OCI-LY7 (cell line): ENCODE data around the gene RAP1GDS1. TPM values are rescaled to one million over a fixed set of nuclear protein-coding genes. Genes with fewer than 3 reads are reported as not detected.

Experiments used
- BruUV-seq: library from RNA; stranded (reverse); fragments of 400-500 nt; replicated peaks from 2 replicates; lab custom pipeline; 2021; lab: Mats Ljungman, UMichigan
- CTCF ChIA-PET: fragments of 300-600 bp; sonication (Branson Sonifier 250); formaldehyde crosslinking; loops from one replicate; lab custom pipeline; 2022; ENCODE audit warnings: antibody characterized with exemption; ENCODE audit not compliant: unreplicated experiment; lab: Charles Lee
- POLR2A ChIA-PET: fragments of 300-600 bp; sonication (Branson Sonifier 250); formaldehyde crosslinking; loops from one replicate; lab custom pipeline; 2022; ENCODE audit warnings: antibody characterized with exemption; lab: Charles Lee
- DNase-seq: peaks from one replicate; pipeline ENCODE4 v3.0.0-alpha.2; 2015; ENCODE audit warnings: low spot score
- H2AFZ ChIP-seq: fragments of 200-600 bp; sonication (generic), shearing (Covaris generic); 2 replicates; pipeline ENCODE4 v1.6.1; 2014; ENCODE audit warnings: mild to moderate bottlenecking, antibody characterized with exemption, low read length, moderate library complexity
- H3K27ac ChIP-seq: fragments of 200-600 bp; sonication (generic); 2 replicates; pipeline ENCODE4 v1.5.1; 2014; ENCODE audit warnings: mixed run types, low read depth, mild to moderate bottlenecking, moderate library complexity, low read length, inconsistent platforms; ENCODE audit not compliant: poor library complexity, severe bottlenecking
- H3K36me3 ChIP-seq: fragments of 200-600 bp; sonication (generic); 2 replicates; pipeline ENCODE4 v1.6.1; 2014; ENCODE audit warnings: mild to moderate bottlenecking, antibody characterized with exemption, low read length, moderate library complexity, mixed read lengths; ENCODE audit not compliant: insufficient read depth
- H3K4me1 ChIP-seq: fragments of 200-600 bp; sonication (generic); 2 replicates; pipeline ENCODE4 v1.5.1; 2014; ENCODE audit warnings: mild to moderate bottlenecking, low read length; ENCODE audit not compliant: insufficient read depth, poor library complexity, severe bottlenecking
- H3K4me2 ChIP-seq: fragments of 200-600 bp; sonication (generic); 2 replicates; pipeline ENCODE4 v1.6.1; 2014; ENCODE audit warnings: mild to moderate bottlenecking, low read length
- H3K4me3 ChIP-seq: fragments of 200-600 bp; sonication (generic); 2 replicates; pipeline ENCODE4 v1.5.1; 2014; ENCODE audit warnings: mild to moderate bottlenecking, low read depth, low read length; ENCODE audit not compliant: poor library complexity, severe bottlenecking
- H3K79me2 ChIP-seq: fragments of 200-600 bp; sonication (generic); 2 replicates; pipeline ENCODE4 v1.6.1; 2016; ENCODE audit warnings: low read depth, mild to moderate bottlenecking, low read length, moderate library complexity, mixed read lengths; ENCODE audit not compliant: insufficient read depth
- H3K9me2 ChIP-seq: fragments of 200-600 bp; sonication (generic); 2 replicates; pipeline ENCODE4 v1.6.1; 2016; ENCODE audit warnings: mild to moderate bottlenecking, low read length, mixed read lengths; ENCODE audit not compliant: insufficient read depth
- H3K9me3 ChIP-seq: fragments of 200-600 bp; sonication (generic); 2 replicates; pipeline ENCODE4 v1.6.1; 2014; ENCODE audit warnings: mild to moderate bottlenecking, mixed run types, low read length, mixed read lengths
- H4K20me1 ChIP-seq: fragments of 200-600 bp; sonication (generic); 2 replicates; pipeline ENCODE4 v1.6.1; 2014; ENCODE audit warnings: mild to moderate bottlenecking, antibody characterized with exemption, low read length, moderate library complexity, mixed read lengths; ENCODE audit not compliant: insufficient read depth
- EZH2phosphoT487 ChIP-seq: fragments of 200-600 bp; sonication (generic); IDR thresholded peaks from 2 replicates; pipeline ENCODE4 v1.6.1; 2018; ENCODE audit warnings: low read depth, borderline replicate concordance, mild to moderate bottlenecking, mixed run types, antibody characterized with exemption, low read length, moderate library complexity, mixed read lengths
- intact Hi-C: fragments of 100-400 bp; cut with micrococcal nuclease; formaldehyde crosslinking; loops from one replicate; pipeline ENCODE4 v1.10.0; 2022; ENCODE audit not compliant: unreplicated experiment
- total RNA-seq, 2 experiments: library from RNA; depleted of rRNA in 1 of 2; stranded (reverse); fragments of >200 nt in 1 of 2; shearing (Covaris generic) in 1 of 2; gene quantifications; 2 replicates each; pipeline ENCODE4 v1.2.3, GENCODE V29; 2014 to 2022
- TF ChIP-seq, protein P1 (sequence below): fragments of 200-600 bp; sonication (generic); conservative IDR thresholded peaks from 2 replicates; pipeline ENCODE4 v1.5.1; 2014; ENCODE audit warnings: mild to moderate bottlenecking, antibody characterized with exemption, low read length, moderate library complexity, mixed read lengths

Gene RAP1GDS1
- total RNA-seq, 2 experiments from 2014 or later = 53.5 to 57.8 TPM

DNA sequence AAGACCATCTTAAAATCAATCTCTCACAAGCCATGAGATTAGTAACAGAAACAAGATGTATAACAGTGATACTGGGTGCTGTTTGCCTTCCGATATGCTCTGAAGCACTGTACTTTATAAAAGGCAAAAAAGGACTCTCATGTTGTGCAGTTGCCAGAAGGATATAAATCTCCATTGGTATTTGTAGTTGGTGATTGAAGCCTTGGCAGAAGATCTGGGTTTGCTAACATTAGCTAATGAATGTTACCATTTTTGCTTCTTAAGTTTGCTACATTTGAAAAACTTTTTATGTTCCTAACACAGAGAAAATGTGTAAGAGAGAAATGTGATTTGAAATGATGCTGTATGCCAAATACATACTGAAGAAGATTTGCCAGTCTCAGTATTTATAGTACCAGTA is 44.4 kb downstream of the RAP1GDS1 start:
- no peaks in the 10 kb centered on the region for H3K4me1 ChIP-seq
- no peaks in the 10 kb centered on the region for H3K9me2 ChIP-seq
- ChIA-PET POLR2A (interaction anchor here (1.2 kb wide), 1 partner anchor 124 kb away, joined by 4 read pairs; no protein-coding TSS in a partner anchor), CTCF (no interaction called here)
- H3K36me3 ChIP-seq = 0 out of 2 replicates have a peak, but pooled peaks cover 11% of the 10 kb centered on the region
- TF ChIP-seq, protein P1, sequence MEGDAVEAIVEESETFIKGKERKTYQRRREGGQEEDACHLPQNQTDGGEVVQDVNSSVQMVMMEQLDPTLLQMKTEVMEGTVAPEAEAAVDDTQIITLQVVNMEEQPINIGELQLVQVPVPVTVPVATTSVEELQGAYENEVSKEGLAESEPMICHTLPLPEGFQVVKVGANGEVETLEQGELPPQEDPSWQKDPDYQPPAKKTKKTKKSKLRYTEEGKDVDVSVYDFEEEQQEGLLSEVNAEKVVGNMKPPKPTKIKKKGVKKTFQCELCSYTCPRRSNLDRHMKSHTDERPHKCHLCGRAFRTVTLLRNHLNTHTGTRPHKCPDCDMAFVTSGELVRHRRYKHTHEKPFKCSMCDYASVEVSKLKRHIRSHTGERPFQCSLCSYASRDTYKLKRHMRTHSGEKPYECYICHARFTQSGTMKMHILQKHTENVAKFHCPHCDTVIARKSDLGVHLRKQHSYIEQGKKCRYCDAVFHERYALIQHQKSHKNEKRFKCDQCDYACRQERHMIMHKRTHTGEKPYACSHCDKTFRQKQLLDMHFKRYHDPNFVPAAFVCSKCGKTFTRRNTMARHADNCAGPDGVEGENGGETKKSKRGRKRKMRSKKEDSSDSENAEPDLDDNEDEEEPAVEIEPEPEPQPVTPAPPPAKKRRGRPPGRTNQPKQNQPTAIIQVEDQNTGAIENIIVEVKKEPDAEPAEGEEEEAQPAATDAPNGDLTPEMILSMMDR = no peak
- no peak for TF ChIP-seq EZH2phosphoT487
- H3K79me2 ChIP-seq = peaks cover 53% of the 10 kb centered on the region; the same call in 1 of the 2 replicates
- H4K20me1 ChIP-seq = no peaks in the 10 kb centered on the region
- intact Hi-C loops = no loop called here
- H3K27ac ChIP-seq = no peak overlapping the region
- no peak overlapping the region for H2AFZ ChIP-seq
- H3K9me3 ChIP-seq = 0 out of 2 replicates have a peak, but pooled peaks cover 8% of the 10 kb centered on the region
- no peak overlapping the region for H3K4me2 ChIP-seq
- no TSS peak for BruUV-seq
- no peak overlapping the region for H3K4me3 ChIP-seq
- DNase-seq = no peak

- intact Hi-C loops = no loop called here
- Histone ChIP-seq H3K27ac (no peak overlapping the region), H4K20me1 (no peaks in the 10 kb centered on the region), H3K4me3 (no peak overlapping the region), H3K79me2 (peaks cover 44% of the 10 kb centered on the region; the same call in 1 of the 2 replicates), H3K9me2 (no peaks in the 10 kb centered on the region), H3K36me3 (no peaks in the 10 kb centered on the region), H2AFZ (no peak overlapping the region), H3K4me2 (no peak overlapping the region), H3K9me3 (no peaks in the 10 kb centered on the region), H3K4me1 (no peaks in the 10 kb centered on the region)
- ChIA-PET CTCF (no interaction called here), POLR2A (no interaction called here)
- TF ChIP-seq EZH2phosphoT487 = no peak
- TF ChIP-seq, protein P1 = no peak
- no TSS peak for BruUV-seq
- DNase-seq = no peak
Observed at GRCh38 chr4:98310867-98311266, 49.7 kb downstream of the RAP1GDS1 start.

DNA sequence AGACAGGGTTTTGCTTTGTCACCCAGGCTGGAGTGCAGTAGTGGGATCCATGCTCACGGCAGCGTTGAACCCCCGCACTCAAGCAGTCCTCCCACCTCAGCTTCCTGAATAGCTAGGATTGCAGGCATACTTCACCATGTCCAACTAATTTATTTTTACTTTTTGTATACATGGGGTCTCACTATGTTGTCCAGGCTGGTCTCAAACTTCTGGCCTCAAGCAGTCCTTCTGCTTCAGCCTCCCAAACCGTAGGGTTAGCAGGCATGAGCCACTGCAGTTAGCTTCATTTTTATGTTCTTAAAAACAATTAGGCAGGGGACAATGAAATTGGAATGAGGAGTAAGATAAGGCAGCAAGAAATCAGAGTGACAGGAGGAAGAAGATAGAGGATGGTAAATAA is 50.5 kb downstream of the RAP1GDS1 start:
- no TSS peak for BruUV-seq
- H3K4me1 ChIP-seq = no peaks in the 10 kb centered on the region
- TF ChIP-seq EZH2phosphoT487 = no peak
- TF ChIP-seq, protein P1 = no peak
- no peak overlapping the region for H3K4me3 ChIP-seq
- no peak overlapping the region for H2AFZ ChIP-seq
- intact Hi-C loops = no loop called here
- H3K27ac ChIP-seq = no peak overlapping the region
- POLR2A ChIA-PET = no interaction called here
- H4K20me1 ChIP-seq = no peaks in the 10 kb centered on the region
- DNase-seq = no peak
- H3K79me2 ChIP-seq = peaks cover 38% of the 10 kb centered on the region; the same call in 1 of the 2 replicates
- no peak overlapping the region for H3K4me2 ChIP-seq
- no peaks in the 10 kb centered on the region for H3K9me2 ChIP-seq
- H3K36me3 ChIP-seq = no peaks in the 10 kb centered on the region; the same call in 1 of the 2 replicates
- CTCF ChIA-PET = no interaction called here
- H3K9me3 ChIP-seq = no peaks in the 10 kb centered on the region
